Measurements from ENCODE around the gene OR5F1.

The OR5F1 gene

GRCh38 chr11:55994525-55994924, at the start of gene OR5F1:
TSS of gene OR5F1 (minus strand) at chr11:55994625. CDS start at chr11:55994625, 0 bp downstream.
- DNase-seq (ENCODE audit: low spot score), result no peak

- no peak for DNase-seq (ENCODE audit: low spot score)
Measured at GRCh38 chr11:56027354-56027753, 32.9 kb upstream of the OR5F1 start, which contains the start of gene OR5AS1. TSS of gene OR5AS1 (plus strand) at chr11:56027654. CDS start at chr11:56030419, 2,765 bp downstream.

- DNase-seq (ENCODE audit: low spot score), result no peak
Measured at GRCh38 chr11:56013805-56014204, 19.4 kb upstream of the OR5F1 start.

GRCh38 chr11:56010716-56011115, 16.3 kb upstream of the OR5F1 start:
- DNase-seq (ENCODE audit: low spot score), result no peak

- no peak for DNase-seq (ENCODE audit: low spot score)
Measured at GRCh38 chr11:55970935-55971334, 23.5 kb downstream of the OR5F1 start.

- no peak for DNase-seq (ENCODE audit: low spot score)
Measured at GRCh38 chr11:55969845-55970244, 24.6 kb downstream of the OR5F1 start, which contains the start of gene OR10AG1. TSS of gene OR10AG1 (minus strand) at chr11:55969945. CDS start at chr11:55969907, 38 bp downstream.

GRCh38 chr11:55967914-55968313, 26.5 kb downstream of the OR5F1 start:
- DNase-seq (ENCODE audit: low spot score), result no peak

GRCh38 chr11:55966391-55966790, 28.0 kb downstream of the OR5F1 start:
- no peak for DNase-seq (ENCODE audit: low spot score)

- no peak for DNase-seq (ENCODE audit: low spot score)
Measured at GRCh38 chr11:55956521-55956920, 37.9 kb downstream of the OR5F1 start.

GRCh38 chr11:55949330-55949729, 45.1 kb downstream of the OR5F1 start:
- no peak for DNase-seq (ENCODE audit: low spot score)
